NCI-H2029 treated with DMSO at 0.1 percent for 48 hours (cell line): Measurements from ENCODE around the gene KIF1A.
"Not testable (repeated sequence)": the region's sequence is repeated elsewhere in the genome, so short reads cannot be mapped to it uniquely, and the experiment has no call there.

Experiments
- DNase-seq: peaks from one replicate; lab custom pipeline; 2025; lab: John Stamatoyannopoulos, UW

The KIF1A gene

GRCh38 chr2:240685771-240686371 lies 134.1 kb downstream of the KIF1A start:
- DNase-seq: peak; percentile 88

GRCh38 chr2:240683980-240684728 lies 135.9 kb downstream of the KIF1A start:
- not testable (repeated sequence) for DNase-seq

GRCh38 chr2:240683329-240683979 lies 136.6 kb downstream of the KIF1A start:
- not testable (repeated sequence) for DNase-seq

DNA sequence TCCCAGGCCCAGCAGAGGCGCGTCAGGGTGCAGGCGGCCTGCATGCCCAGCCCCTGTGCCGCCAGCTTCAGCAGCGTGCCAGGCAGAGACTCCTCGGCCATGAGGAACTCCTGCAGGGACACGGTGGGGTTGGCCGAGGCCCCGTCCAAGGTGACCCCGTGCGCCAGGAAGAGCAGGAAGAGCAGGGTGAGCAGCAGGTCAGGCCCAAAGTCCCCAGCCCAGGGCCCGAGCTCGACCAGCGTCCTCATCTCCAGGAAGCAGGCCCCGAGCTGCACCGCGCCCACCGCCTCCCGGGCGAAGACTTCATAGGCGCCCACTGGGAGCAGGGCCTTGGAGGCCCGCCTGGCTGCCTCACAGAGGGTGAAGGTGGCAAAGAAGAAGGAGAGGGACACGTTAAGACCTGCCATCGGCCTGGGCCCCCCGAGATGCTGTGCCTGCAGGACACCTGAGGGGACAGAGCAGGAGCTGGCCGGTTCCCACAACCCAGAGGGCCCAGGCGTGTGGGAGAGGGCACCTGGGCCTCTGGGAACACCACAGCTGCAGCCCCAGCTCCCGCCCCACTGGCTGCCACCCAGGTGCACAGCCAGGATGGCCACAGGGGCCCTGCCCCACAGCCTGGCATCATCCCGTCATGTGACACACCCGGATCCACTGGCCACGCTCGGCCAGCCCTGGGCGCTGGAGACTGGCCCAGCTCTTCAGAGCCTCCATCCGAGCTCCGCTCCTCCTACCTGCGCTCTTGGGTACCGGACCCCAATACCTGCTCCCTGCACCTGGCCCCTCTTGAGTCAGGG lies 137.4 kb downstream of the KIF1A start, which contains the start of gene AQP12B:
AQP12B (minus strand) TSS at position 455 of the 794 bp plus-strand sequence; CDS start at position 407, 48 bp downstream.
- DNase-seq: not testable (repeated sequence)

- DNase-seq: not testable (repeated sequence)
Measured at GRCh38 chr2:240680185-240680584, 139.8 kb downstream of the KIF1A start.

- DNase-seq: not testable (repeated sequence)
Measured at GRCh38 chr2:240678909-240679308, 141.1 kb downstream of the KIF1A start.

DNA sequence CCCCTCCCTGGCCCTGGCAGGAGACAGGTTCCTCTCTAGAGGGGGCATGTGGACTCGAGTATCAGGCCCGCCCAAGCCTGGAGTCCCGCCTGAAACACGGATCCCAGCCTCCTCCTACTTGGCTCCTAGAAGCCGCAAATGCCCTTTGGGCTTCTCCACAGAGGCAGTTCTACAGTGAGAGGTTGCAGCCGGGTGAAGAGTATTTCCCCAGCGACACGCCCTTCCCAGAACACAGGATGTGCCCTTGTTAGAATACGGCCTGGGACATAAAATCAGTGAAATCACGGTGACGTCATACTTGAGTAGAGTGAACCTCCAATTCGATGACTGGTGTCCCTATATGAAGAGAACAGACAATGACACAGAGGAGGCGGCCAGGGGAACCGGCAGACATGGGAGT lies 142.0 kb downstream of the KIF1A start:
- not testable (repeated sequence) for DNase-seq

DNA sequence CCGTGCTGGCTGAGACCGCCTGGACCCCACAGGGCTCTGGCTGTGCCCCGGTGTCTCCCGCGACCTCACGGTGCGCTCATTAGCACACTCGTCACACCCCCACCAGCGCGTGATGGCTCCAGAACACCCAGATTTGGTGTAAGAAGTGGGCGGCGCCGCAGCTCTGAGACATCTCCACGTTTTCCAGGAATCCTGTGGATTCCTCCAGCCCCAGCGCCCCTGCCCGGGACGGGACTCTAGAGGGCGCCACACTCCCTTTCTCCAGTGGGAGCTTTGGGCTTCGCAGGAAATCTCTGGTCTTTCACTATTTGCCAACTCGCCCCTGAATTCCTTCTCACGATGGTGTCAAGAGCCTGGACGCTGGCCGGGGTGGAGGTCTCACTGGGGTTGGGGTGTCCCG lies 144.7 kb downstream of the KIF1A start:
- not testable (repeated sequence) for DNase-seq

DNA sequence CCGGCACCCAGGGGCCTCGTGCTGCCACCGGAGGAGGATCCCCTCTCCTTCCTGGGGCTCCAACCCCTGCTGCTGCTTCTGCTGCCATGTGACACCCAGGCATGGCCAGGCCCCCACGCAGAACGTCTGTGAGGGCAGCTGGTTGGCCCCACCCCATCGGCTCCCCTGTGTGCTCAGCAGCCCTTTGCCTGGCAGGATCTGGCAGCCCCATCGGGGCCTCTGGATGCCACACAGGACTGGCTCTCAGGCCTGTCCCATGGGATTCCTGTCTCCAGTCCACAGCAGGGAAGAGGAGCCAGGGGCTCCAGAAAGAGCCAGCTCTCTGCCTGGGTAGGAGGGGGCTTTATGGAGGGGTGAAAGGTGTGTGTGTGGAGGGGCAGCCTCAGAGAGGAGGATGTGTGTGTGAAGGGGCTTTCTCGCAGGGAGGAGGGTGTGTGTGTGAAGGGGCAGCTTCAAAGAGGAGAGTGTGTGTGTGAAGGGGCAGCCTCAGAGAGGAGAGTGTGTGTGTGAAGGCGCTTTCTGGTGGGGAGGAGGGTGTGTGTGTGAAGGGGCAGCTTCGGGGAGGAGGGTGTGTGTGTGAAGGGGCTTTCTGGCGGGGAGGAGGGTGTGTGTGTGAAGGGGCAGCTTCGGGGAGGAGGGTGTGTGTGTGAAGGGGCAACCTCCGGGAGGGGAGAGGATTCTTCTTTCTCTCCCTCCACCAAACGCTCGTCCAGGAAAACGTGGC lies 145.4 kb downstream of the KIF1A start:
- not testable (repeated sequence) for DNase-seq

- DNase-seq: no peak
Measured at GRCh38 chr2:240672701-240673190, 147.3 kb downstream of the KIF1A start.

DNA sequence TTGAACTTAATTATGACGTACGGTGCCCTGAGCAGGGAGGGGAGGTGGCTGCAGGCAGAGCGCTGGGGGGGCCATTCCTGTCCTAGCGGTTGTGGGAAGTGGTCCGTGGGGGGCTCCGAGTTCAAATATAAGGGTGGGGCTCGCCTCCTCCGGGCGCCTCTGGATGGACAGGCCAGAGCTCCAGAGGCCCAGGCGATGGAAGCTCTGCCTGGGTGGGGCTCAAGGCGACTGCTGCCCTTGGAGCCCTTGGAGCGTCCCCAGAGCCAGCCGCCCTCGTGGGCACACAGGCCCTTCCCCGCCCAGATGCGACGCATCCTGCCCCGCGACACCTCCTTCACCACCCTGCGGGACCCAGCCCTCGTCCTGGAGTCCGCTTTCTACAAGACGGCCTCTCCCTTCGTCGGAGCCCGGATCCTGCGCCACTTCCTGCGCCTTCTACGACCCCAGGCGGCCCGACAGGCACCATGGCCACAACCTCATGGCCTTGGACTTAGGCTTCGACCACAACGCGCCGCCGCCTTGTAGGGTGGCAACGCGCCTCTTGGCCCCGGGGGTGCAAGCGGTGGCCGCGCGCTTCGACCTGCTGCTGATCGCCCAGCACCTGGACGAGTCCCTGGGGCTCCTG lies 147.8 kb downstream of the KIF1A start:
- no peak for DNase-seq

- no peak for DNase-seq
Measured at GRCh38 chr2:240670950-240671349, 149.1 kb downstream of the KIF1A start.

GRCh38 chr2:240670402-240670801 lies 149.6 kb downstream of the KIF1A start:
- DNase-seq: no peak

GRCh38 chr2:240664622-240665021 lies 155.4 kb downstream of the KIF1A start:
- DNase-seq: no peak
